ENCODE measurements around the gene SYNJ2.

- TF ChIP-seq REST (IDR thresholded peaks at IDR 0.05) (no peak), ELK1 (IDR thresholded peaks at IDR 0.05; ENCODE audit: low read depth, low read length) (no peak), FOSL2 (IDR thresholded peaks at IDR 0.05) (no peak), FOSL2 (CRISPR knock-in tag; IDR thresholded peaks at IDR 0.05) (no peak), KDM5A (IDR thresholded peaks at IDR 0.05) (no peak), BHLHE40 (IDR thresholded peaks at IDR 0.05; ENCODE audit: low read depth, low read length) (no peak), PBX3 (IDR thresholded peaks at IDR 0.05) (no peak), E2F6 (IDR thresholded peaks at IDR 0.05; ENCODE audit: borderline replicate concordance, low read depth) (no peak), TFCP2L1 (CRISPR knock-in tag; IDR thresholded peaks at IDR 0.05) (no peak), RAD21 (conservative IDR thresholded peaks at IDR 0.05 in 1 of 2, IDR thresholded peaks at IDR 0.05 in 1 of 2) (no peak), HOXA7 (CRISPR knock-in tag; IDR thresholded peaks at IDR 0.05) (no peak)
- TF ChIP-seq, protein P1, sequence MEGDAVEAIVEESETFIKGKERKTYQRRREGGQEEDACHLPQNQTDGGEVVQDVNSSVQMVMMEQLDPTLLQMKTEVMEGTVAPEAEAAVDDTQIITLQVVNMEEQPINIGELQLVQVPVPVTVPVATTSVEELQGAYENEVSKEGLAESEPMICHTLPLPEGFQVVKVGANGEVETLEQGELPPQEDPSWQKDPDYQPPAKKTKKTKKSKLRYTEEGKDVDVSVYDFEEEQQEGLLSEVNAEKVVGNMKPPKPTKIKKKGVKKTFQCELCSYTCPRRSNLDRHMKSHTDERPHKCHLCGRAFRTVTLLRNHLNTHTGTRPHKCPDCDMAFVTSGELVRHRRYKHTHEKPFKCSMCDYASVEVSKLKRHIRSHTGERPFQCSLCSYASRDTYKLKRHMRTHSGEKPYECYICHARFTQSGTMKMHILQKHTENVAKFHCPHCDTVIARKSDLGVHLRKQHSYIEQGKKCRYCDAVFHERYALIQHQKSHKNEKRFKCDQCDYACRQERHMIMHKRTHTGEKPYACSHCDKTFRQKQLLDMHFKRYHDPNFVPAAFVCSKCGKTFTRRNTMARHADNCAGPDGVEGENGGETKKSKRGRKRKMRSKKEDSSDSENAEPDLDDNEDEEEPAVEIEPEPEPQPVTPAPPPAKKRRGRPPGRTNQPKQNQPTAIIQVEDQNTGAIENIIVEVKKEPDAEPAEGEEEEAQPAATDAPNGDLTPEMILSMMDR (IDR thresholded peaks at IDR 0.05) = no peak
These were observed 45.9 kb upstream of the SYNJ2 start for GRCh38 chr6:157935786-157936185.
